Osteoblast (primary cell): ENCODE results near the gene OPCML. TPM values are rescaled to one million over a fixed set of nuclear protein-coding genes. Genes with fewer than 3 reads are reported as not detected.

Experiments
- DNase-seq: peaks from one replicate; pipeline ENCODE4 v3.0.0; 2011; ENCODE audit warnings: low spot score, mixed read lengths; ENCODE audit not compliant: insufficient read length; ENCODE audit errors: missing footprints
- H2AFZ ChIP-seq: 2 replicates; pipeline ENCODE4 v1.6.0; 2011; ENCODE audit warnings: mild to moderate bottlenecking, low read length
- H3K27ac ChIP-seq: 2 replicates; pipeline ENCODE4 v1.5.1; 2011; ENCODE audit warnings: mild to moderate bottlenecking, low read depth, low read length, moderate library complexity
- H3K27me3 ChIP-seq: 2 replicates; pipeline ENCODE4 v1.6.0; 2012; ENCODE audit warnings: mild to moderate bottlenecking, control low read depth, inconsistent platforms, low read length, moderate library complexity; ENCODE audit not compliant: insufficient read depth
- H3K36me3 ChIP-seq: 2 replicates; pipeline ENCODE4 v1.5.1; 2011; ENCODE audit warnings: mild to moderate bottlenecking, low read length, control low read depth, moderate library complexity; ENCODE audit not compliant: insufficient read depth
- H3K4me1 ChIP-seq: 2 replicates; pipeline ENCODE4 v1.5.1; 2011; ENCODE audit warnings: mild to moderate bottlenecking, low read length, control low read depth, moderate library complexity; ENCODE audit not compliant: insufficient read depth
- H3K4me2 ChIP-seq: 2 replicates; pipeline ENCODE4 v1.6.0; 2011; ENCODE audit warnings: mild to moderate bottlenecking, low read length; ENCODE audit not compliant: insufficient read depth
- H3K4me3 ChIP-seq: fragments of 200-600 bp; sonication (generic); 3 replicates; pipeline ENCODE4 v1.5.1; 2012; ENCODE audit warnings: mild to moderate bottlenecking, low read length, inconsistent platforms; ENCODE audit not compliant: insufficient read depth
- H3K79me2 ChIP-seq: 2 replicates; pipeline ENCODE4 v1.6.0; 2012; ENCODE audit warnings: mild to moderate bottlenecking, low read length, control low read depth, inconsistent platforms; ENCODE audit not compliant: insufficient read depth
- H3K9me3 ChIP-seq: 2 replicates; pipeline ENCODE4 v1.5.1; 2011; ENCODE audit warnings: low read depth, low read length, control low read depth
- H4K20me1 ChIP-seq: 2 replicates; pipeline ENCODE4 v1.6.0; 2012; ENCODE audit warnings: mild to moderate bottlenecking, low read length, control low read depth; ENCODE audit not compliant: insufficient read depth
- CTCF ChIP-seq: IDR thresholded peaks from 2 replicates; pipeline ENCODE4 v1.5.1; 2011; ENCODE audit warnings: mild to moderate bottlenecking, low read depth, low read length, moderate library complexity; ENCODE audit errors: extremely low read depth
- total RNA-seq: library from RNA; depleted of rRNA; stranded (reverse); fragments of >200 nt; gene quantifications from 2 replicates; pipeline ENCODE4 v1.2.3, GENCODE V29; 2012

OPCML gene
- total RNA-seq, 1 donor, result 0.36 TPM

DNA sequence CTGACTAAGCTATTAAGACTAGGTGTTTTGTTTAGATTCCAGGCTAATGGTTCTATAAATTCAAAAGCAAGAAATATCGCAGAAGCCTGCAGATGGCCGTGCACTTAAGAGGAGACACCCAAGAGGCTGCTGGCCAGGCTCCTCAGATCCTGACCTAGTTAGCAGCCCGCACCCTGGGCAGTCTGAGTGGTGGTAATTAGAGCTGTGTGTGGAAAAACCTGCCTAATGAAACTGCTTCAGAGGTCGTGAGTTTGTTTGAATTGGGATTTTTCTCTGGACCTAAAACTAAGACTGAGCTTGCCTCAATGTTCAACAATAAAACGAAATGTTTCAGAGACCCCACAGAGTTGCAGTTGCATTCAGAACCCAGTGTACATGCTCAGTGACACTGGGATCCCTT is 627.7 kb downstream of the OPCML start:
- H3K36me3 ChIP-seq, result no peaks in the 10 kb centered on the region
- H3K4me3 ChIP-seq, result no peak overlapping the region
- H2AFZ ChIP-seq, result no peak overlapping the region
- TF ChIP-seq CTCF, result no peak
- H3K79me2 ChIP-seq, result no peaks in the 10 kb centered on the region
- H3K9me3 ChIP-seq, result no peaks in the 10 kb centered on the region
- H4K20me1 ChIP-seq, result no peaks in the 10 kb centered on the region
- no peaks in the 10 kb centered on the region for H3K4me1 ChIP-seq
- no peak overlapping the region for H3K4me2 ChIP-seq
- no peaks in the 10 kb centered on the region for H3K27me3 ChIP-seq
- H3K27ac ChIP-seq, result no peak overlapping the region
- no peak for DNase-seq

- H3K4me3 ChIP-seq, result no peak overlapping the region
- H3K36me3 ChIP-seq, result no peaks in the 10 kb centered on the region
- no peak overlapping the region for H3K4me2 ChIP-seq
- no peaks in the 10 kb centered on the region for H3K79me2 ChIP-seq
- no peaks in the 10 kb centered on the region for H4K20me1 ChIP-seq
- no peaks in the 10 kb centered on the region for H3K27me3 ChIP-seq
- H3K9me3 ChIP-seq, result no peaks in the 10 kb centered on the region
- DNase-seq, result no peak
- no peaks in the 10 kb centered on the region for H3K4me1 ChIP-seq
- no peak overlapping the region for H3K27ac ChIP-seq
- TF ChIP-seq CTCF, result no peak
- H2AFZ ChIP-seq, result no peak overlapping the region
Observed at GRCh38 chr11:132904091-132904490, 628.2 kb downstream of the OPCML start.

- no peak for TF ChIP-seq CTCF
- Histone ChIP-seq H3K4me2 (no peak overlapping the region), H3K4me1 (peaks cover 10% of the 10 kb centered on the region), H4K20me1 (no peaks in the 10 kb centered on the region), H3K36me3 (no peaks in the 10 kb centered on the region), H2AFZ (no peak overlapping the region), H3K27me3 (no peaks in the 10 kb centered on the region), H3K4me3 (no peak overlapping the region), H3K79me2 (no peaks in the 10 kb centered on the region), H3K27ac (no peak overlapping the region), H3K9me3 (no peaks in the 10 kb centered on the region)
- DNase-seq, result peak; percentile 66
Observed at GRCh38 chr11:132901638-132902471, 630.4 kb downstream of the OPCML start.

DNA sequence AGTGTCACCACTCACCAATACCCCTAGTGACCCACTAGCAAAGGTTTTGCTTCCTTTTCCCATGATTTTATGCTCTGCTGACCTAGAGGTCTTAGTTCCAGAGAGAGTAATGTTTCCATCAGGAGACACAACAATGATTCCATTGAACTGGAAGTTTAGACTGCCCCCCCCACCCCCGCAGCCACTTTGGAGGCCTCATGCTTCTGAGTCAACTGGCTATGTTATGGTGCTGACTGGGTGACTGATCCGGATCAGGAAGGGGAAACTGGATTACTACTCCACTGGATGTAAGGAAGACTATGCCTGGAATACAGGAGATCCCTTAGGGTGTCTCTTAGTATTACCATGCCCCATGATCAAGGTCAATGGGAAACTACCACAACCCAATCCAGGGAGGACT is 633.6 kb downstream of the OPCML start:
- Histone ChIP-seq H2AFZ (no peak overlapping the region), H3K4me3 (no peak overlapping the region), H4K20me1 (no peaks in the 10 kb centered on the region), H3K4me1 (peaks cover 14% of the 10 kb centered on the region), H3K79me2 (no peaks in the 10 kb centered on the region), H3K36me3 (no peaks in the 10 kb centered on the region), H3K27me3 (no peaks in the 10 kb centered on the region), H3K4me2 (no peak overlapping the region), H3K27ac (peak overlapping the region; percentile 12), H3K9me3 (no peaks in the 10 kb centered on the region)
- TF ChIP-seq CTCF, result no peak
- DNase-seq, result no peak
